ENCODE results near the gene RIN1.

Gene RIN1

DNA sequence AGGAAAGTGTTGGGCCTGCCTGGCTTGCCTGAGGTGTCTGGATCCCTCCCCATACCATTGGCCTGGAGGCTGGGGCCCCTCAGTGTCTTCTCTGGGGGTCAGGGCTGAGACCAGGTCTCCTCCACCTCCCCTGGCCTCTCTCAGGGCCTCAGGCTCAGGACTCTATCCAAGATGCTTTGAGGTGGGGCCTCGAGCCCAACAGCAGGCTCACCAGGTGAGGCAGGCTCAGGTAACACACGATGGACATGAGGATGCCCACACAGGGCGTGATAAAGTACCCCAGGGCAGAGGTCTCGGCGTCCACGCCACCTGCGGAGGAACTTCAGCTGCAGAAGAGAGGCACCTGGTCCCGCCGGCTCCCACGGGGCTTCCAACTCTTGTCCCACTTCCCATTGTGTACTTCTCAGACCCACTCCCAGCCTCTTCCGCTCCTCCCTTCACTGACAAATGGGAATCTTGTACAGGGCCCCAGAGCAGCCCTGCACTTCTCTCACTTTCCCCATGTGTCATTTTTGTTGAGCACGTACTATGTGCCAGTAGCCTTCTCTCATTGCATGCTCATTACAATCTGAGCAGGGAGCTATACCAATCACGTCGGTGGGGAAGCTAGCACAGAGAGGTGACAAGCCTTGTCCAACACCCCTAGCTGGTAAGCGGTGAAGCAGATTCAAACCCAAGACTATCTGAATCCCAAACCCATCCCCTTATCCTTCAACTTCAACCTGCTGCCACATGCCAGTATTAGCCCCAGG, 31.5 kb upstream of the RIN1 start:
- no peaks in the 10 kb centered on the region for H3K9me3 ChIP-seq (ENCODE audit: control insufficient read depth in 2 of 2, low read length in 2 of 2)
- H3K4me1 ChIP-seq (ENCODE audit: control insufficient read depth, insufficient read depth, low read length): peaks cover 15% of the 10 kb centered on the region
- H3K4me3 ChIP-seq (ENCODE audit: low read length in 2 of 2): no peak overlapping the region
- no peak overlapping the region for H3K27ac ChIP-seq (ENCODE audit: low read length)
- H3K9ac ChIP-seq (ENCODE audit: low read length in 2 of 2): no peak overlapping the region
- peaks cover 15 to 22% of the 10 kb centered on the region in 2 donors for H3K27me3 ChIP-seq (ENCODE audit: control insufficient read depth in 1 of 2, insufficient read depth in 2 of 2, low read length in 2 of 2)
- H3K36me3 ChIP-seq (ENCODE audit: control insufficient read depth in 2 of 2, insufficient read depth in 2 of 2, low read length in 2 of 2): no peaks in the 10 kb centered on the region

DNA sequence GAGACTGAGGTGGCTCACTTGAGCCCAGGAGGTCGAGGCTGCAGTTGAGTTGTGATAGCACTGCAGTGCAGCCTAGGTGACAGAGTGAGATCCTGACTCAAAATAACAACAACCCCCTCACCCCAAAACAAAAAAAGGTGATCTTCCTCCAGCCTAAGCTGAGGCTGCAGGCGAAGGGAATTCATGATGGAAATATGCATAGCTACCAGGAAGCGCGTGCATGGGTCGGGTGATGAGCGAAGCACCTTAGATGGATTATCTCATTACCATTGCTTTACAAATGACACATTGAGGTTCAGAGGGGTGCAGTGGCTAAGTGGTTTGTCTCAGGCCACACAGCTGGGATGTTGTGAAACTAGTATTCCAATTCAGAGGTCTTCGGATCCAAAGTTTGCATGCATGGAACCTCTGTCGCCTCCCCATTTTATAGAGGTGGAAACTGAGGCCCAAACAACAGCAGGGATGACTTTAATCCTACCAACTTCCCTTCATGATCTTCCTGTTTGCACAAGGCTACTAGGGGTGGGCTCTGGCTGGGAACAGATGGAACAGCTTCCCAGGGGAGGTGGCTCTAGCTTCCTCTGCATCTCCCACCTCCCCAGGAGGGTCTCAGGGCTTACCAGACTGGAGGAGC, 30.7 kb upstream of the RIN1 start:
- Histone ChIP-seq H3K4me1 (ENCODE audit: control insufficient read depth, insufficient read depth, low read length) (peaks cover 10% of the 10 kb centered on the region), H3K27ac (ENCODE audit: low read length) (no peak overlapping the region), H3K27me3 (ENCODE audit: control insufficient read depth in 1 of 2, insufficient read depth in 2 of 2, low read length in 2 of 2) (peaks cover 8 to 15% of the 10 kb centered on the region in 2 donors), H3K36me3 (ENCODE audit: control insufficient read depth in 2 of 2, insufficient read depth in 2 of 2, low read length in 2 of 2) (no peaks in the 10 kb centered on the region), H3K9me3 (ENCODE audit: control insufficient read depth in 2 of 2, low read length in 2 of 2) (no peaks in the 10 kb centered on the region), H3K4me3 (ENCODE audit: low read length in 2 of 2) (no peak overlapping the region), H3K9ac (ENCODE audit: low read length in 2 of 2) (no peak overlapping the region)

DNA sequence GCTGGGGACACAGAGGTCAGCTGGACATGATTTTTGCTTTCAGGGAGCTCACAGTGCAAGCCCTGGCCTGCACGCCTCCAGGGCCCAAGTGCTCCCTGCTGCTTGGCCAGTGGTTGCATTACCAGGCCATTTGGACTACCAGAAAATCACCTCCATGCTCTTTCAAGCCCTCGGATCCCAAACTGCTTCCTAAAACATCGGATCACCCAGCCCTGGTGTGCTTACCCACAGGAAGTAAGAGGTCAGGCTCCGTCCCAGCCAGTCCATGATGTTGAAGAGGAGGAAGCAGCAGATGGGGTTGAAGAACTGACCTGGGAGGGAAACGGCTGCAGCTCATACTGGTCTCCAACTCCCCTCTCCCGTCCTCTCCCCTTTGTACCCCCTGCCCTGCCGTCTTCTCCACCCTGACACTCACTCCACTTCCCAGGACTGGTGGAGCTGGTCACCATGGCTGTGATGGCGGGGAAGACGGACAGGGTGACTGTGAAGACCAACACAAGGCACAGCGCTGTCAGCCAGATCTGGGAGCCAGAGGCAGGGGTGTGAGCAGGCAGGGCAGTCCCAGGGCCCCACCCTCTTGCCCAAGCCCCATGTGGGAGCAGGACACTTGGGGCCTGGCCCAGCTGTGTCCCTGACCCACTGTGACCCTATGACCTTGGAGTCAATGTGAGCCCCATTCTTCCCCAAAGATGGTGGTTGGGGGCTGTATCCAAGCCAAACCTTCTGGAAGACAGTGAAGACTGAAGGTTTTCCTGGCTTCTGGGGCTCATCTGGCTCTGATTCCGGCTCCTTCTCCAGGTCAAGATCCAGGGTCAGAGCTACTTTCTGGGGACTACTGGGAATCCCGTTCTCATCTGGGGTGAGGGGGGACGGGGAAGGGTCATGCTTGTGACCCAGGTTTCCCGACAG, 29.7 kb upstream of the RIN1 start:
- no peaks in the 10 kb centered on the region for H3K9me3 ChIP-seq (ENCODE audit: control insufficient read depth in 2 of 2, low read length in 2 of 2)
- peaks cover 4% of the 10 kb centered on the region for H3K4me1 ChIP-seq (ENCODE audit: control insufficient read depth, insufficient read depth, low read length)
- H3K36me3 ChIP-seq (ENCODE audit: control insufficient read depth in 2 of 2, insufficient read depth in 2 of 2, low read length in 2 of 2): no peaks in the 10 kb centered on the region
- H3K9ac ChIP-seq (ENCODE audit: low read length in 2 of 2): no peak overlapping the region
- H3K27me3 ChIP-seq (ENCODE audit: control insufficient read depth in 1 of 2, insufficient read depth in 2 of 2, low read length in 2 of 2): peaks cover 6 to 7% of the 10 kb centered on the region in 2 donors
- no peak overlapping the region for H3K27ac ChIP-seq (ENCODE audit: low read length)
- no peak overlapping the region for H3K4me3 ChIP-seq (ENCODE audit: low read length in 2 of 2)

DNA sequence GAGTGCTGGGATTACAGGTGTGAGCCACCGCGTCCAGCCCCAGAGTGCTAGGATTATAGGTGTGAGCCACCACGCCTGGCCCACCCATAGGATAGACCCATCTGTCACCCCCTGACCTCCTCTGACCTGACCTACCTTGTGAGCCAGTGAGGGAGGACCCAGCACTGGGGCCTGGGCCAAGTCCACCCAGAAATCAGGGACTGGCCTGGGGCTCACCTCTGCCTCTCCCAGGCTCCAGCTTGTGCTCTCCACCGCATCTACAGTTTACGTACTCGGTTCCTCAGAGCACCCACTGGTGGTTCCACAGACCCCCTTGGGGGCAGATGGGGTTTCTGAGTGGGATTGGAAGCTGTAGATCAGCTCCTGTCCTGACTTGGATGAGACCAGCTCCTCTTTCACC, 28.9 kb upstream of the RIN1 start:
- H3K9me3 ChIP-seq (ENCODE audit: control insufficient read depth in 2 of 2, low read length in 2 of 2): no peaks in the 10 kb centered on the region
- no peak overlapping the region for H3K27ac ChIP-seq (ENCODE audit: low read length)
- H3K4me1 ChIP-seq (ENCODE audit: control insufficient read depth, insufficient read depth, low read length): peaks cover 2% of the 10 kb centered on the region
- peaks cover 3 to 5% of the 10 kb centered on the region in 2 donors for H3K27me3 ChIP-seq (ENCODE audit: control insufficient read depth in 1 of 2, insufficient read depth in 2 of 2, low read length in 2 of 2)
- H3K9ac ChIP-seq (ENCODE audit: low read length in 2 of 2): no peak overlapping the region
- H3K36me3 ChIP-seq (ENCODE audit: control insufficient read depth in 2 of 2, insufficient read depth in 2 of 2, low read length in 2 of 2): no peaks in the 10 kb centered on the region
- H3K4me3 ChIP-seq (ENCODE audit: low read length in 2 of 2): no peak overlapping the region

DNA sequence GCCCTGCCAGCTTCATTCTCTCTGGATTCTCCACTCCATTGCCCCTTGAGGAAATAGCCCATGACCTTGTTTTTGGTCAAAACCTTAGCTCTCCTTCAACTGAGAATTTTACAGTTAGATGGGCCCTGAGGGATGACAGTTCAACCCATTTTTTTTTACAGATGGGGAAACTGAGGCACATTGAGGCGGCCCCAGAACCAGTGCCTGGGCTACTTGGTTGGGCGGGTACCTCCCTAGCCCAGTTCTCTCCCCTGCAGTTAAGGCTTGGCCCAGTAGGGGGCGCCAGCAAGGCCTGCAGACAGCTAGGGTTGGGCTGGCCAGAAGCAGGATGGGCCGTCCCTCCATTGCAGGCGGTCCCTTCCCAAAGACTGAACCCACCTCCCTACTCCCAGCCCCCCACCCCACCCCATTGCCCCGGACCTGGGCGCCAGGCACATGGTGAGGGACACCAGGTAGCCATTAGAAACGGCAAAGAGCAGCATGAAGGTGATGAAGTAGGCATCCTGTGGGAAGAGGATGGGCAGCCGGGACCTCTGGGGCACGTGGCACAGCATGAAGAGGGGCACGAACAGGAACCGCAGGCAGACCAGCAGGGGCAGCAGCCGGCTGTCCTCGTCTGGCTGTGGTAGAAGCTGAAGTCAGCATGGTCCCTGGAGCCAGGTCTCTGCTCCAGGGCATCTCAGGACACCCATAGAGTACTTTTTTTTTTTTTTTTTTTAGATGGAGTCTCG, 27.7 kb upstream of the RIN1 start:
- H3K27me3 ChIP-seq (ENCODE audit: control insufficient read depth in 1 of 2, insufficient read depth in 2 of 2, low read length in 2 of 2): no peaks in the 10 kb centered on the region
- H3K27ac ChIP-seq (ENCODE audit: low read length): no peak overlapping the region
- H3K36me3 ChIP-seq (ENCODE audit: control insufficient read depth in 2 of 2, insufficient read depth in 2 of 2, low read length in 2 of 2): no peaks in the 10 kb centered on the region
- no peak overlapping the region for H3K4me3 ChIP-seq (ENCODE audit: low read length in 2 of 2)
- H3K4me1 ChIP-seq (ENCODE audit: control insufficient read depth, insufficient read depth, low read length): peaks cover 2% of the 10 kb centered on the region
- no peaks in the 10 kb centered on the region for H3K9me3 ChIP-seq (ENCODE audit: control insufficient read depth in 2 of 2, low read length in 2 of 2)
- H3K9ac ChIP-seq (ENCODE audit: low read length in 2 of 2): no peak overlapping the region

DNA sequence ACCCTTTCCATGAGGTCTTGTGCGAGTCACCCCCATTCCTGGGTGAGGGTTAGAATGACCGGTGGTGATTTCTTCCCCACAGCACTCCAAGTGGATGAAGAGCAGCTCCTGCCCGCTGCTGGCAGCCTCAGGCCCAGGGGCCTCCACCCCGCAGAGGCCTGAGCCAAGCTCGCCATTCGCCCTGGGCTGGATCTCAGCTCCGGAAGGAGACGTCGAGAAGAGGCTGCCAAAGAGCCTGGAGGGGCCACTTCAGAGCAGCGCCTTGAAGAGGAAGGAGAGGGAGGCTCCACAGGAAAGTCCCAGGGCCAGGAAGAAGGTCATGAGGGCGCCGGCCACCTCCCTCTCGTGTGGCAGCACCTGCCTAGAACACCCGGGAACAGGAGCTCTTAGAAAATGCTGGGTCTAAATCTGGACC, 27.0 kb upstream of the RIN1 start:
- no peaks in the 10 kb centered on the region for H3K36me3 ChIP-seq (ENCODE audit: control insufficient read depth in 2 of 2, insufficient read depth in 2 of 2, low read length in 2 of 2)
- no peaks in the 10 kb centered on the region for H3K27me3 ChIP-seq (ENCODE audit: control insufficient read depth in 1 of 2, insufficient read depth in 2 of 2, low read length in 2 of 2)
- H3K9me3 ChIP-seq (ENCODE audit: control insufficient read depth in 2 of 2, low read length in 2 of 2): no peaks in the 10 kb centered on the region
- H3K4me1 ChIP-seq (ENCODE audit: control insufficient read depth, insufficient read depth, low read length): peaks cover 2% of the 10 kb centered on the region
- no peak overlapping the region for H3K27ac ChIP-seq (ENCODE audit: low read length)
- no peak overlapping the region for H3K4me3 ChIP-seq (ENCODE audit: low read length in 2 of 2)
- no peak overlapping the region for H3K9ac ChIP-seq (ENCODE audit: low read length in 2 of 2)

DNA sequence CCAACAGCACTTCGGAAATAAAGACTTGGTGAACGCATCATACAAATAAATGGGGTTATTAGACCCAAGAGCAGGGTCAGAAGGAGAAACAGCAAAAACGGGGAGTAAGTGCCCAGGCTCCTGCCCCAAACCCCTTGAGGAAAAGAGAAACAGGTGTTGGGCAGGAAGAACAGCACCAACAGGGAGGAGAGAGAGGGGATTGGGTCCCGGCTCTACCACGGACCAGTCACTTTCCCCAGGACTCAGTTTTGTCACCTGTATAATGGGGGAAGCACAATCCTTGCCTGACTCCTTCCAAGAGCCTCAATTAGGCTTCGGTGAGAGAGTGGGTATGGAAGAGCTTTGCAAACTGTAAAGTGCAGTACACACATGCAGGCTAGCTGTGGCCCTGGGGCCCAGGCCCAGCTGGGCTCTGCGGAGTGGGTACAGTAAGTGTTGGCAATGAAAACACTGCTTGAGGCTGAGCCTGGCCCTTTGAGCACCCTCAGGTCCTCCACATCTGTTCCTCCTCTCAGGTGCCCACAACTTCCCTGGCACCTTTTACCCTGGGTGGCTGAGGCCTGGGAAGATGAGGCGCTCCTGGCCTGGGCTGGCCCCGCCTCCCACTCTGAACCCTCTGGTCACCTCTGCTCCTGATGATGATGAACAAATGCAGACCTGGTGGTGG, 26.4 kb upstream of the RIN1 start:
- H3K9me3 ChIP-seq (ENCODE audit: control insufficient read depth in 2 of 2, low read length in 2 of 2): no peaks in the 10 kb centered on the region
- H3K36me3 ChIP-seq (ENCODE audit: control insufficient read depth in 2 of 2, insufficient read depth in 2 of 2, low read length in 2 of 2): no peaks in the 10 kb centered on the region
- no peak overlapping the region for H3K27ac ChIP-seq (ENCODE audit: low read length)
- no peak overlapping the region for H3K9ac ChIP-seq (ENCODE audit: low read length in 2 of 2)
- peaks cover 2% of the 10 kb centered on the region for H3K4me1 ChIP-seq (ENCODE audit: control insufficient read depth, insufficient read depth, low read length)
- no peak overlapping the region for H3K4me3 ChIP-seq (ENCODE audit: low read length in 2 of 2)
- no peaks in the 10 kb centered on the region for H3K27me3 ChIP-seq (ENCODE audit: control insufficient read depth in 1 of 2, insufficient read depth in 2 of 2, low read length in 2 of 2)

DNA sequence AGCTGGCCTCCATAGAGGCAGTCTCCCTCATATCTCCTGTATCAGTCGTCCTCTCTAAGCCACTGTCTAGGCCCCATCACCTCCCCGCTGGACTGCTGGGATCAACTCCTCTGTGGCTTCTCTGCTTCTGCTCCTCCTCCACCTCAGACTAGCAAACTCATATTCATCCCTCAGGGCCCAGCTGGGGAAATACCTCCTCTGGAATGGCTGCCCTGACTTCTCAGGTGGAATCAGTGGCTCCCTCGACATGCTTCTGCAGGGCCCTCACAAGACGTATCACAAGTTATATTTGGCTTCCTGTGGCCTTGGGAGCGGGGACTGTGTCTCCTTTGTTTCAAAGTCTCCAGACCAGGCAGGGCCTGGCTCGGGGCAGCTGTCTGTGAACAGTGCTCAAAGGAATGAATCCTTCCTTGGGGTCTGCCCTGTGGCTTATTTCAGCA, 25.3 kb upstream of the RIN1 start:
- no peaks in the 10 kb centered on the region for H3K9me3 ChIP-seq (ENCODE audit: control insufficient read depth in 2 of 2, low read length in 2 of 2)
- no peak overlapping the region for H3K9ac ChIP-seq (ENCODE audit: low read length in 2 of 2)
- no peak overlapping the region for H3K4me3 ChIP-seq (ENCODE audit: low read length in 2 of 2)
- no peaks in the 10 kb centered on the region for H3K36me3 ChIP-seq (ENCODE audit: control insufficient read depth in 2 of 2, insufficient read depth in 2 of 2, low read length in 2 of 2)
- H3K4me1 ChIP-seq (ENCODE audit: control insufficient read depth, insufficient read depth, low read length): peaks cover 2% of the 10 kb centered on the region
- no peaks in the 10 kb centered on the region for H3K27me3 ChIP-seq (ENCODE audit: control insufficient read depth in 1 of 2, insufficient read depth in 2 of 2, low read length in 2 of 2)
- no peak overlapping the region for H3K27ac ChIP-seq (ENCODE audit: low read length)

DNA sequence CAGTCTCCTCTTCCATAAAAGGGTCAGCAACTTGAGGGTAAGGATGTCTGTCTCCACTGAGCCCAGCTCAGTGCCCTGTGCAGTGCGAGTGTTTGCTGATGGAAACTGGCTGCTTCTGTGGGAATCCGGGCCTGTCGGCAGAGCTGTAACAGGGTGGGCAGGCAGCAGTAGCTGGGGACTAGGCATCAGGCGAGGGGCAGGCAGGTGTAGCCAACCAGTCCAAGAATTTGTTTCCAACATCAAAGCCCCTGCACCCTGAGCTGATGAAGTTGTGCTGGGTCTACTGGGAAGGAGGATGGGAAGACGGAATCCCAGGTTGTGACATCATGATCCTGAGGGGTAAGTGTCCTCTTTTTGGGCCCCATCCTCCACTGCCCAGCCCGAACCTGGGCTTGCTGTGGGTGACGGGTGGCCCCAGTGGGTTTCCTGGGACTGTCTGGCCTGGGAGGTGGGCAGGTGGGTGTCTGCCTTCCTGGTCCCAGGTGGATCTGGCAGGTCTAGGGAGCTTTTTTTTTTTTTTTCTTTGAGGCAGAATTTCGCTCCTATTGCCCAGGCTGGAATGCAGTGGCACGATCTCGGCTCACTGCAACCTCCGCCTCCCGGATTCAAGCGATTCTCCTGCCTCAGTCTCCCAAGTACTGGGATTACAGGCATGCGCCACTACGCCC, 24.3 kb upstream of the RIN1 start:
- Histone ChIP-seq H3K27me3 (ENCODE audit: control insufficient read depth in 1 of 2, insufficient read depth in 2 of 2, low read length in 2 of 2) (no peaks in the 10 kb centered on the region), H3K4me3 (ENCODE audit: low read length in 2 of 2) (no peak overlapping the region), H3K9me3 (ENCODE audit: control insufficient read depth in 2 of 2, low read length in 2 of 2) (no peaks in the 10 kb centered on the region), H3K36me3 (ENCODE audit: control insufficient read depth in 2 of 2, insufficient read depth in 2 of 2, low read length in 2 of 2) (no peaks in the 10 kb centered on the region), H3K9ac (ENCODE audit: low read length in 2 of 2) (no peak overlapping the region), H3K4me1 (ENCODE audit: control insufficient read depth, insufficient read depth, low read length) (peaks cover 2% of the 10 kb centered on the region), H3K27ac (ENCODE audit: low read length) (no peak overlapping the region)

All from stomach smooth muscle (tissue), 2 donors.